GM19438 (cell line): ENCODE measurements around the gene MTA1.

ENCODE experiments used
- ATAC-seq: cut with Tn5 transposase; IDR thresholded peaks from one replicate; pipeline ENCODE4 v1.9.1; 2021; ENCODE audit warnings: low read depth; ENCODE audit not compliant: unreplicated experiment

The MTA1 gene

DNA sequence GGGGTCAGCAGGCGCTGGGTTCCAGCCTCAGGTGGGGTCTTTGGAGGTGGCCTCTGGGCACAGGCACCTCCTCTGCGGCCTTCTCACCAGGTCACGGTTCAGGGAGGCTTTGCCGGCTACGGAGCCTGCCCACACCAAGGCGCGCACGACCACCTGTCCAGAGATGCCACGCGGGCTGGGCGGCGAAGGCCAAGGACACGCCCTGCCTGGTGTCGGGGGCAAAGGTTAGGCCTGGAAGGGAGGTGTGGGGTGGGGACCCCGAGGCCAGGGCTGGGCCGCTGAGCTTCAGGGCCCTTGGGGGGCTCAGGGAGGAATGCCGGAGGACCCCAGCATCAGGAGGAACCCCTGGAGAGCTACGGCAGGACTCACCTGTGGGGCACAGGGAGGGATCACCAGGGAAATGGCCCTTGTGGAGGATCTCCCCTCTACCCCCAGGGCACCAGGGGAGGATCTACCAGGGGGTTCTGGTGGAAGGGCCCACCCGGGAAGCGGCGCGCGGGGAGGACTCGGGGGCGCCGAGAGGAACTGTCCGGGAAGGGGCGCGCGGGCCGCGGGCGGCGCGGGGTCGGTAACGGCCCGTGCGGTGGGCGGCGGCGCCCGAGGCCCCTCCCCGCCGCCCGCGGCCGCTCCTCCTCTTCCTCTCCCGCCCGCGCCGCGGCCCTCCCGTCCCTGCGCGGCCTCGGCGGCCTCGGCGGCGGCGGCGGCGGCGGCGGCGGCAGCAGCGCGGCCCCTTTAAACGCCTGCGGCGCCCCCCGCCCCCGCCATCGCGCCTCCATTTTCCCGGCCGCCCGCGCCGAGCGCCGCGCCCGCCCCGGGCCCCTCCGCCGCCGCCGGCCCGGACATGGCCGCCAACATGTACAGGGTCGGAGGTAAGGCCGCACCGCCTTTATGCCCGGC lies at the start of gene MTA1:
TSS of gene MTA1 (plus strand) at position 633 of the 897 bp plus-strand sequence. CDS start at position 842, 209 bp downstream.
- ATAC-seq = peak; percentile 44

DNA sequence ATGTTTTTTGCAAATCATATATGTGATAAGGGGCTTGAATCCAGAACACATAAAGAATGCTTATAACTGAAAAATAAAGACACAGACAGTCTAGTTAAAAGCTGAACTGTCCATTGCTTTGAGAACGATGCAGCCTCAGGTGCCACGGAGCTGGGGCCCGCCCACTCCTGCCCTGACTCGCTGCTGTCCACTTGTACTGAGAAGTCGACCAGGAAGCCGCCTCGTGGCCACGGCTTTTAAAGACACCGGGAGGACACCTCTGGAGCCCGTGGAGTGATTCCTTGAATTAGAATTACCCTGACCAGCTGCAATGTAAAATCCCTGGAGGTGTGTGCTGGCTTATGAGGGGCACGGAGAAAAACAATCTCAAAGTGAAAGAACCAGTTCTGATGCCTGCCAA lies 45.2 kb upstream of the MTA1 start:
- ATAC-seq = no peak

DNA sequence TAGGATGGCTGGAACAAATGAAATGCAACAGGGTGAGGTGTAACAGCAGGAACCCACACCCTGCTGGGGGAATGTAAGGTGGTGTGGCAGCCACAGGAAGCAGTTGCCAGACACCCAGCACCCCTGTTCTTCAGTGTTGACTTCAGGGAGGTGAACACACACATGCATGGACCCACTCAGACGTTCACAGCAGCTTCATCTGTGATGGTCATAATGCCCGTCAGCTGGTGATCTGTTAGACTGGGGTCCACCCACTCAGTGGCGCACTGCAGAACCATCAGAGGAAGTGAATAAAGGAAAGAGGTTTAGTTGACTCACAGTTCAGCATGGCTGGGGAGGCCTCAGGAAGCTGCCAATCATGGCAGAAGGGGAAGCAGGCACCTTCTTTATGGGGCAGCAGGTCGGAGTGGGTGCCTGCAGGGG lies 44.0 kb upstream of the MTA1 start:
- ATAC-seq = no peak

DNA sequence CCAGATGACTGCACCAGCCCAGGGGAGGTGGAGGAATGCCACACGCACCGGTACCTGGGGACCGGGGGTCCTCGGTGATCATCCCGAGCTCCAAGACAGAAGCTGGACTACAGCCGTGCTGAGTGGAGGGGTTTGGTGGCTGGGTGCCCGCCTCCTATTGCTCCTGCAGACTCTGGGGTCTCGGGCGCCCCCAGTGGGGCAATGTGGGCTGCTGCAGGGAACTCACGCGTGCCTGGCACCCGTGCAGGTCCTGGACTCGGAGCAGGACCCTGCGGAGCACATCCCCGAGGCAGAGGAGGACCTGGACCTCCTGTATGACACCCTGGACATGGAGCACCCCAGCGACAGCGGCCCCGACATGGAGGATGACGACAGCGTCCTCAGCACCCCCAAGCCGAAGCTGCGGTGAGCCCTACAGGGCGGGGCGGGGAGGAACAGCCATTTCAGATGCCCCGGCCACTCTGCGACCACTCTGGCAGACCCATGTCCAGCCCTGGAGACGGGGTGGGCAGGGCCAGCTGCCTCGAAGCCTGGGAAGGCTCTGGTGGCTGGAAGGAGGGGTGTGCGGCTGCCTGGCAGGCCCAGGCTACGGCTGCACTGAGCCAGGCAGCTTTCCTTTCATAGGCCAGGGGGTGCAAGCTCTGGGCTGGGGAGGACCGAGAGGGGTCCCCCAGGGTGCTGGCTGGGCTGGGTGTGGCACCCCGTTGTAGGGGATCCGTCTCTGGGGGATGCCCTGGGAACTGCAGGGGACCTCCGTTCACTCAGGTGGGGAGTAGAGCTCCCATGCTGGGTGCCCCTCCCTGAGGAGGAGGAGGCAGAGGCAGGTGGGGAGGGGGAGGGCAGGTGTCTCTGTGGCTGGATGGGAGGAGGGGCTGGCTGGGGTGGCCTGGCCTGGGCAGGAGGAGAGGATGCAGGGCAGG lies 42.8 kb upstream of the MTA1 start:
- no peak for ATAC-seq

DNA sequence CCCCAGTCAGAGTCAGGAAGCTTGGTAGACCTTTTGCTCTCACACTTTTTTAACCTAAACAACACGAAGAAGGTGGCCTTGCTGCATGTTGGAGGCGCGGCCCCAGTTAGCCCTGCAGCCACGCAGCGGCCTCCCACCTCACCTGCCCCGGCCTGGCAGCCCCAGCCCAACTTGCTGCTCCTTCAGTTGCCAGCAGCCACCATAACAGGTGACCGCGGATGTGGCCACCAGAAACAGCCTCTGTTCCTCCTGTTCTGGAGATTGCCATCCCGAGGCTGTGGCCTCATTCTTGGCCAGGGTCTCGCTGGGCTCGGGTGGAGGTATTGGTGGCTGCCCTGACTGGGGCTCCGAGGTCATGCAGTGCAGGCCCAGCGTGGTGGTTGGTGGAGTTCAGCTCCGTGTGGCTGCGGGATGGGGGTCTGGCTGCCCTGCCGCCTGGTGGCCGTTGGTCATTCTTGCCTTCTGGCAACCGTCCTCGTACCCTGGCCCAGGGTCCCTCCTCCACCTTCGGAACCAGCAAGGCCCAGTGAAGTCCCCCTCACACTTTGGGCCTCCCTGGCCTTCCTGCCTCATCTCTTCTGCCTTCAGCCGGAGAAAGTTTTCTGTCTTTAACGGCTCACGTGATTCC lies 42.0 kb upstream of the MTA1 start:
- ATAC-seq = no peak

DNA sequence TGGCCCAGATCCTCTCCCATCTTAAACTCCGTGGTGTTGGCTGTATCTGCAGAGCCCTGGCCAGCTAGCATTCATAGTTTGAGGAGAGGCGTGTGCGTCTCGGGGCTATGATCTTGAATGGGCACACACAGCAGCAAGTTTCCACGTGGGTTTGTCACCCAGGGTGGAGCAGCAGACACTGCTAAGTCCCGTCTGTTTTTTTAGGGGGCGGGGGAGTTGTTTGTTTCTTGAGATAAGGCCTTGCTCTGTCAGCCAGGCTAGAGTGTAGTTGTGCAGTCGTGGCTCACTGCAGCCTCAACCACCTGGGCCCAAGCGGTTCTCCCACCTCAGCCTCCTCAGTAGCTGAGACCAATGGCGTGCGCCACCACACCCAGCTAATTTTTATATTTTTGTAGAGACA lies 41.4 kb upstream of the MTA1 start:
- no peak for ATAC-seq

DNA sequence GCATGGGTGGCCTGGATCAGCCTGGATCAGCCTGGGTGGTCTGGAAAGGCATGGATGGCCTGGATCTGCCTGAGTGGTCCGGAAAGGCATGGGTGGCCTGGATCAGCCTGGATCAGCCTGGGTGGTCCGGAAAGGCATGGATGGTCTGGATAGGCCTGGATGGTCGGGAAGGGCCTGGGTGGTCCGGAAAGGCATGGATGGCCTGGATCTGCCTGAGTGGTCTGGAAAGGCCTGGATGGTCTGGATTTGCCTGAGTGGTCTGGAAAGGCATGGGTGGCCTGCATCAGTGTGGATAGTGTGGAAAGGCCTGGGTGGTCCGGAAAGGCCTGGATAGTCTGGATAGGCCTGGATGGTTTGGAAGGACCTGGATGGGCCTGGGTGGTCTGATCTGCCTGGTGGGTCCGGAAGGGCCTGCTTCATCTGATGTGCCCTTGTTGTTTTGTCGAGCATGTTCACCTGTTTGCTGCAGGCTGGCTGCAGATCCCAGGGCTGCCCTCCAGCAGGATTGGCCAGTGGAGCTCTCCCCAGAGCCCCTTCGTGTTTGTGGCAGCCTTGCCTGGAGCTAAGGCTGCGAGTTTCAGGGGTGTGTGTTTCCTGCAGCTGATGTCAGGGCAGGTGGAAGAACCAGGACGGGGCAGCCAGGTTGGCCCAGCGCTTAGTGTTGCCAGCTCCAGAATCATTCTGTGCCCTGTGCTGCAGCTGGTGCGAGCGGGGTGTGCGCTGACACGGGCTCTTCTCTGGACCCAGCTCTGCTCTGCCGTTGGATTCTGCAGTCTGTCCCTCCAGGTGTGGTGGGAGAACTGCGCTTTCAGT lies 40.5 kb upstream of the MTA1 start:
- no peak for ATAC-seq

DNA sequence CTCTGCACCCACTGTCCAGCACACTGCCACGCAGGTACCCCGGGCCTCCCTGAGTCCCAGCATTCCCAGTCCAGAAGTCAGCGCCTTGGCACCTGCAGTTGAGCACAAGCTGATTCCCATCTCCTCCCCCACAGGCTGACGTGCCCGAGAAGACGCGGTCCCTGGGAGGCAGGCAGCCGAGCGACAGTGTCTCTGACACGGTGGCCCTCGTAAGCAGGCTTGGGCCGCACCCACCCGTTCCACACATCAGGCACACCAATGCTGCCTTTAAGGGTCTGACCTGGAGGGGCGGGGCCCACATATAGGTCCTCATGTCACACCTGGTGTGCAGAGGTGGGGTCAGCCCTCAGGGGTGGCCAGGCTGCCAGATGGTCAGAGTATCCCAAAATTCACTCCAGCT lies 39.7 kb upstream of the MTA1 start:
- ATAC-seq = no peak

DNA sequence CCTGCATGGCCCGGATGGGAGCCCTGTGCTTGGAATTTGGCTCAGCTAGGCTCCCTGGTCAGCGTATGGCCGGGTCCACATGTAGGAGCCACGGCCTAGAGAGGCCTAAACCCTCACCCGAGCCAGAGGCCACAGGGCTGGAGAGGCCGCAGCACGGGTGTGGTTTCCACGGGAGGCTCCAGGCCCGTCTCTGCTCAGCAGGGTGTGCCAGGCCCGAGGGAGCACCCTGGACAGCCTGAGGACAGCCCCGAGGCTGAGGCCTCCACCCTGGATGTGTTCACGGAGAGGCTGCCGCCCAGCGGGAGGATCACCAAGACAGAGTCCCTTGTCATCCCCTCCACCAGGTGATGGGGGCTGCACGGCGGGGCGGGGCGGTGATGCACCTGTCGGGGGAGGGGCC lies 38.9 kb upstream of the MTA1 start:
- ATAC-seq = no peak

DNA sequence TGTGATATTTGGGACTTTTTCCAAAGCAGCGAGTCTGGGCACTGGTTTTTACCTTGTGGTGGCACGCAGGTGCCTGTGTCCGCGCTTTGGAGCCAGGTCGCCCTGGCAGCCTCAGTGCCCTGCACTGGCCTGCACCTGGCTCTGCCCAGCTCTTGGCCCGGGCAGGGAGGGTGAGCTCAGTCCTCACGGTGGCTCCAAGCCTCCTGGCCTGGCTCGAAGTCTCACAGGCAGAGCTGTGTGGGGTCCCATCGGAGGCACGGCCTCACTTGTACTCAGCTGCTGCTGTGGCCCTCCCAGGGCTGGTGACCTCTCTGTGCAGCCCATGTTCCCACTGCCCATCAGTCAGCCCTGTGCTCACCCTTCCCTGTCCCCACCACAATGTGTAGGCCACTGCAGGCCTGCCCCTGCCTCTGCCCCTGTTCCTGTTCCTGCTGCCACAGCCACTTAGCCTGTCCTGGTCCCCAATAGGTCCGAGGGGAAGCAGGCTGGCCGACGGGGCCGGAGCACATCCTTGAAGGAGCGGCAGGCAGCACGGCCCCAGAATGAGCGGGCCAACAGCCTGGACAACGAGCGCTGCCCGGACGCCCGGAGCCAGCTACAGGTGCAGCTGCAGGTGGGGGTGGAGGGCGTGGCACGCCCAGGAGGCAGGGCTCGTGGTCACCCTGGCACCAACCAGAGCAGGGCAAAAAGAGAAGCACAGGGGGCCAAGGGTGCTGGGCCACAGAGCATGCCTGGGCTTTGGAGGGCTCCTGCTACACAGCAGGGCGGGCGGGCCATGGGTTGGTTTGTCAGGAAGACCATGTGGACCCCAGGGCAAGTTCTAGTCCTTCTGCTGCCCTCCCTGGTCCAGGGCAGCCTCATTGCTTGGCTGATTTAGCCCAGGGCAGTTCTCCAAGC lies 37.9 kb upstream of the MTA1 start:
- ATAC-seq = no peak

DNA sequence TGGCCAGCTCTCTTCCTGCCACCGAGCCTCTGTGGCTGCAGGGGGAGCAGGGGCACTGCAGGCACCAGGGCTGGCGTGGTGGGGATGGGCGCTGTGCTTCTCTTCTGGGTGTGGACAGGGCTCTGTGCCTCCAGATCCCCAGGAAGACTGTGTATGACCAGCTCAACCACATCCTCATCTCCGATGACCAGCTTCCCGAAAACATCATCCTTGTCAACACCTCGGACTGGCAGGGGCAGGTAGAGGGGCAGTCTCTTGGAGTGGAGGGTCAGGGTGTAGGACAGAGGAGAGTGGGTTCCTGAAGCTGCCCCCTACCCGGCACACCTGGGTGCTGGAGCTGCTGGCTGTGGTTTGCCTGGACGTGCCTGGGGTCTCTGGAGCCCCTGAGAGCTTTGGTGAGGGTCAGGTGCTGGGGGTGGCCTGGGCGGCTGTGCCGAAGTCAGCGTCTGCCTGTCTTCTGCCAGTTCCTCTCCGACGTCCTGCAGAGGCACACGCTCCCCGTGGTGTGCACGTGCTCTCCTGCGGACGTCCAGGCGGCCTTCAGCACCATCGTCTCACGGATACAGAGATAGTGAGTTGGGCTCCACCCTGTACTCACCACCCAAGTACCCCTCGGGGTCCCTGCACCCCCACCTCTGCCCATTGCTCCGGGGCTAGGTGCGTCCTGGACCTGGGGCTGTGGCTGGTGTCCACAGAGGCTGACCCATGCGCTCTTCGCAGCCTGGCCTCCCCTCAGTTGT lies 37.1 kb upstream of the MTA1 start:
- ATAC-seq = no peak

DNA sequence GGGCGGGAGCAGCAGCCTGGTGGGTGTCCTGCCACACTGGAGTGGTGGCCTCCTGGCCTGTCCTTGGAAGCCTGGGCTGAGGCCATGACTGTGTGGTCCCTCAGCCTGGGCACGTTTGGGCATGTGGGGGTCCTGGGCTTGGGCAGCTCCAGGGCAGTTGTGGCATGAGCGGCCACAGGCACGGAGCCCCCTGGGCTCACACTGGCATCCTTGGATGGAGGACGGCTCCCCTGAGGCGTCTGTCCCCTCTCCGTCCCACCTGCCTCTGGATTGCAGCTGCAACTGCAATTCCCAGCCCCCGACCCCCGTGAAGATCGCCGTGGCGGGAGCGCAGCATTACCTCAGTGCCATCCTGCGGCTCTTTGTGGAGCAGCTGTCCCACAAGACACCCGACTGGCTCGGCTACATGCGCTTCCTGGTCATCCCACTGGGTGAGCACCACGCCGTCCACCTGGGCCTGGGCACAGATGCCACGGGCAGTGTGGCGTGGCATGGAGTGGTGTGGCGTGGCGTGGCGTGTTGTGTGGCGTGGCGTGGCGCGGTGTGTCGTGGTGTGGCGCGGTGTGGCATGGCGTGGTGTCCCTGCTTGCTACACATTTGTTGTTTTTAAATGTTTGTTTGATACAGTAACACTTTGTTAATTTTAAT lies 36.4 kb upstream of the MTA1 start:
- ATAC-seq = no peak

DNA sequence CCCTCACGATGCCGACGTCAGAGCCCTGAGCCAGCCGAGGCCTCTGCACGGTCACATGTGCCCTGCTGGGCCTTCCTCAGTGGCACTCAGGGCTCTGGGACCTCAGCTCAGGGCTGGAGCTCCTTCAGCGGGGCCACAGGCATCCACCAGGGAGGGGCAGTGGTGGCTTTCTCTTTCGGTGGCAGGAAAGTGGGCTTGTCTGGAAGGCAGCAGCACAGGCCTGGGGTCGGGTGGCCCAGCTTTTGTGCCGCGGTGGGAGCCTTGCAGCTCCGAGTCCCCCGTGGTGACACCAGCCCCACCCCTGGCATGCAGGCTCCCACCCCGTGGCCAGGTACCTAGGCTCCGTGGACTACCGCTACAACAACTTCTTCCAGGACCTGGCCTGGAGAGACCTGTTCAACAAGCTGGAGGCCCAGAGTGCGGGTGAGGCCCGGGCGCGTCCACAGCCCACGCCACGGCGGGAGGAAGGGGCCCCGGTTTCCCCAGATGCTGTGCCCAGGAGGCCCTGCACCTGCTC lies 35.5 kb upstream of the MTA1 start:
- ATAC-seq = no peak

DNA sequence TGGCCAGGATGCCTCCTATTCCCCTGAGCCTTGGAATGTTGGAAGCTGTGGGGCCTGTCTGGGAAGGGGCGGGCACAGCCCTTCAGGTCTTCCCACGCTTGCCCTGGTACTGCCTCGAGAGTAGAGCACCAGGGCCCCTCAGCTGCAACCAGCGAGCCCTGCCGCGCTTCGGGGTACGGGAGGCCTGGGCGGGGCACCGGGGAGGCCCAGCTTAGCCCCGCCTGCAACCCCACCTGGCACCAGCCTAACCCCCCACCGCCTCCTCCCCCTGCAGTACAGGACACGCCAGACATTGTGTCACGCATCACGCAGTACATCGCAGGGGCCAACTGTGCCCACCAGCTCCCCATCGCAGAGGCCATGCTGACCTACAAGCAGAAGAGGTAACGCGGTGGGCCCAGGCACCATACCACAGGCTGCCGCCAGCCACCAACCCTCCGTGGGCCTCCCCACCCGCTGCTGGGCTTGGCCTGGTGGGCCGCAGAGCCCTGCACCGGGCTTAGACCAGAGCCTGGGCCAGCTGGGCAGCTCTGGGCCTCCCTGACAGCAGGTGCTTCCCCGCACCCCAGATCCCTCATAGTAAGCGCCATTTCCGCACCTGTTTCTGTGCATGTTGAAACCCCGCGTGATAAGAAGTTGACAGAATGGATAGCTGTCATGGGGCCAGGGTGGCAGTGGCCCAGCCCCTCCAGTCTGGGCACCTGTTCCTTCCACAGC lies 34.9 kb upstream of the MTA1 start:
- no peak for ATAC-seq

DNA sequence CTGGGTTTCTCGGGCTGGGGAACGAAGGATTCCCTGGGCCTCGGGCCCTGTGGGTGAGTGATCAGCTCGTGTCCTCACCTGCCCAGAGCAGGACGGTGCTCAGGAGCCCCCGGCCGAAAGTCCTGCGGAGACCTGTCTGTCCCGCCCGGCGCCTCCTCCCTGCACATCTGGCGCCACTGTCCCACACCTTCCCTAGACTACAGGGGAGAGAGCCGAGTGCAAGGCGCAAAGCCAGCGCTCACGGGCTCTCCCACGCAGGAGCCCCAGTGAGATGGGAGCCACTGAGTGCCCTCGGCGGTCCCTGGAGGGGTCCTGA lies 34.3 kb upstream of the MTA1 start:
- no peak for ATAC-seq

DNA sequence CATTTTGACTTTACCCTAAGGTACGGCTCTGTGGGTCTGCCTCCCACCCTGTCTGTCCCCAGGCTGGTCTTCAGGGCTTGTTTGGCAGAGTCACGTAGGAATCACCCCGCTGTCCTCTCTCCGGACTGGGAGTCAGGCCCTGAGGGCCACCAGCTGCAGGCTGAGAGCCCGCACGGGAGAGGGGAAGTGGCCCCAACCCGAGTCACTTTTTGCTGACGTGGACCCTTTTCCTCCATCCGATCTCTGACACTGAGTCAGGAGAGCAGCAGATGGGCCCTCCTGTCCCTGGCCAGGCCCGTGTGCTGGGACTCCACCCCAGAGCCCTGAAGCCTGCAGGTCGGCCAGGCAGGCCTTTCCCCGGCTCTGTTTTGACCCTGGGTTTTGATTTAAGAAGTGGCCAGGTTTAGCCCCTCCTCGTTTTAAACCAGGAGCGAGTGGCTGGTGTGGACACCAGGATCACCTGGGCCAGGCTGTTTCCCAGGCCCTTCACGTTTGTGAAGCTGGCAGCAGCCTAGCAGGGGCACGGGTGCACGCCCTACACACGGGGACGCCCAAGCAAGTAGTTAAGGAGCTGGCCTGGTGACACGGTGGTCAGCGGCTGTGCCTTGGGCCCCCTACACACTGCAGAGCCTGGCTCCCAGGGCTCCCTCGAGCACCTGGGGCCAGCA lies 33.8 kb upstream of the MTA1 start:
- no peak for ATAC-seq
